ENCODE measurements around the gene UQCC5. TPM values are rescaled to one million over a fixed set of nuclear protein-coding genes. Genes with fewer than 3 reads are reported as not detected.

The UQCC5 gene
- polyA plus RNA-seq, 2 donors, result 20.9 to 37.7 TPM

DNA sequence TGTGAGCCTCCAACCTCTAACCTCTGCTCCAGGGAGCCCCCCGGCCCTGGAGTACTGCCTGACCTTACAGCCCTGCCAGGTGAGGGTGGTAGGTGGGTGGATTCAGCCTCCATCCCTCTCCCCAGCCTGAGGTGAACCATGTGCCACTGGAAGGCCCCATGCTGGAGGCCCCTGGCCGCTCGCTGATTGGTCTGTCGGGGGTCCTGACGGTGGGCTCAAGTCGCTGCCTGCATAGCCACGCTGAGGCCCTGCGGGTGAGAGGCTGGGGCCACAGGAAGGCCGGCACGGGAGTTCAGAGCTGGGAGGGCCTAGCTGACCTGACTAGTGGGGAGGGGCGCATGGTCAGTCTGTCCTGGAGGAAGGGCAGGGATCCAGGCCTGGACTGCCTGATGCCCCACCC is 21.8 kb upstream of the UQCC5 start:
- peaks cover 0 to 13% of the 10 kb centered on the region in 2 donors for H3K4me1 ChIP-seq (ENCODE audit: control insufficient read depth in 2 of 2, insufficient read depth in 2 of 2, low read length in 1 of 2)
- H3K27me3 ChIP-seq (ENCODE audit: control insufficient read depth in 1 of 2, insufficient read depth in 2 of 2, low read length in 2 of 2), result no peaks in the 10 kb centered on the region
- WGBS, 2 donors, result 85 to 87% methylated on average over 11 of the region's 11 CpGs
- no peaks in the 10 kb centered on the region for H3K36me3 ChIP-seq (ENCODE audit: control insufficient read depth in 2 of 2, insufficient read depth in 2 of 2, low read length in 1 of 2)
- no peaks in the 10 kb centered on the region for H3K9me3 ChIP-seq (ENCODE audit: control insufficient read depth in 2 of 2, insufficient read depth in 1 of 2, low read depth in 1 of 2, low read length in 1 of 2)
- no peak overlapping the region for H3K4me3 ChIP-seq (ENCODE audit: low read depth in 1 of 2, low read length in 2 of 2)
- no peak overlapping the region for H3K27ac ChIP-seq (ENCODE audit: low read depth in 2 of 2, low read length in 1 of 2)

DNA sequence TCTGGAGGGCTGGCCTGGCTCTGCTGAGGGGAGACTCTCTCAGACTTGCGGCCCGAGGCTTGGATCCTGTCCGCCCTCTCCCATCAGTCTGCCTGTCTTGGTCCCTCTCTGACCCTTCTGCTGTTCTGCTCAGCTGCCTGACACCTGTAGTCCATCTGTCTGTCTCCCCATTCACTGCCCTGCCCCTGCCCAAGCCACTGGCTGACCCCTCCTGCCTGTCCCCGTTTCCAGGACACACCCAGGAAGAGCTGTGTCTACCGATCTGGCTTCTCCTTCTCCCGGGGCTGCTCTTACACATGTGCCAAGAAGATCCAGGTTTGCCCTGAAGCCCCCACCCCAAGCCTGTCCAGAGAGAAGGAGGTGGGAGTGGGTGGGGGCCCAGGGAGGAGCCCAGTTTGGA is 21.2 kb upstream of the UQCC5 start:
- H3K36me3 ChIP-seq (ENCODE audit: control insufficient read depth in 2 of 2, insufficient read depth in 2 of 2, low read length in 1 of 2), result no peaks in the 10 kb centered on the region
- 55 to 62% methylated on average over 6 of the region's 6 CpGs for WGBS, 2 donors
- no peak overlapping the region for H3K4me3 ChIP-seq (ENCODE audit: low read depth in 1 of 2, low read length in 2 of 2)
- no peaks in the 10 kb centered on the region for H3K9me3 ChIP-seq (ENCODE audit: control insufficient read depth in 2 of 2, insufficient read depth in 1 of 2, low read depth in 1 of 2, low read length in 1 of 2)
- no peak overlapping the region for H3K27ac ChIP-seq (ENCODE audit: low read depth in 2 of 2, low read length in 1 of 2)
- no peaks in the 10 kb centered on the region for H3K27me3 ChIP-seq (ENCODE audit: control insufficient read depth in 1 of 2, insufficient read depth in 2 of 2, low read length in 2 of 2)
- peaks cover 0 to 13% of the 10 kb centered on the region in 2 donors for H3K4me1 ChIP-seq (ENCODE audit: control insufficient read depth in 2 of 2, insufficient read depth in 2 of 2, low read length in 1 of 2)

DNA sequence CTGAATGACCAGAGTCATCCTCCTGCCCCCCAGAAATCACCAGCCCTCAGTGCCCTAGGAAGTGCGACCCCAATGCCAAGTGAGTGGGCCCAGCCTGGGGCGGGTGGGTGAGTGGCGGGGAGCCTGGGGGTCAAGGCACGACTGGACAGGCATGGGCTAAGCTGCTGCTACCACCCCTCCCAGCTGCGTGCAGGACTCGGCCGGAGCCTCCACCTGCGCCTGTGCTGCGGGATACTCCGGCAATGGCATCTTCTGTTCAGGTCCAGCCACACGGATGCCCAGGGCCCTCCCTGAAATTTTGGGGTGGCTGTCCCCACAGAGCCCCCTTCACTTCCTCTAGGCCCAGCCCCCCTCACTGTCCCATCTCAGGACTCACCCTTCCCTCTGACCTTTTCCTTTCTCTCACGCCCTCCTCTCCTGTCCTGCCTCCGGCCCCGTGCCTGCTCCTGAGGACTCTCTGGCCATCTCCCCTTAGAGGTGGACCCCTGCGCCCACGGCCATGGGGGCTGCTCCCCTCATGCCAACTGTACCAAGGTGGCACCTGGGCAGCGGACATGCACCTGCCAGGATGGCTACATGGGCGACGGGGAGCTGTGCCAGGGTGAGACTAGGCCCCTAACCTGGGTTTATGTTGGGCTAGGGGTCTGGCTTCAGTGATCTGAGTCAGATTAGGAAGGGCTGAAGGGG is 19.8 kb upstream of the UQCC5 start:
- 93 to 94% methylated on average over 16 to 19 of the region's 19 CpGs for WGBS, 2 donors
- Histone ChIP-seq H3K27ac (ENCODE audit: low read depth in 2 of 2, low read length in 1 of 2) (no peak overlapping the region), H3K27me3 (ENCODE audit: control insufficient read depth in 1 of 2, insufficient read depth in 2 of 2, low read length in 2 of 2) (no peaks in the 10 kb centered on the region), H3K9me3 (ENCODE audit: control insufficient read depth in 2 of 2, insufficient read depth in 1 of 2, low read depth in 1 of 2, low read length in 1 of 2) (no peaks in the 10 kb centered on the region), H3K4me3 (ENCODE audit: low read depth in 1 of 2, low read length in 2 of 2) (no peak overlapping the region), H3K4me1 (ENCODE audit: control insufficient read depth in 2 of 2, insufficient read depth in 2 of 2, low read length in 1 of 2) (peaks cover 0 to 13% of the 10 kb centered on the region in 2 donors), H3K36me3 (ENCODE audit: control insufficient read depth in 2 of 2, insufficient read depth in 2 of 2, low read length in 1 of 2) (no peaks in the 10 kb centered on the region)

DNA sequence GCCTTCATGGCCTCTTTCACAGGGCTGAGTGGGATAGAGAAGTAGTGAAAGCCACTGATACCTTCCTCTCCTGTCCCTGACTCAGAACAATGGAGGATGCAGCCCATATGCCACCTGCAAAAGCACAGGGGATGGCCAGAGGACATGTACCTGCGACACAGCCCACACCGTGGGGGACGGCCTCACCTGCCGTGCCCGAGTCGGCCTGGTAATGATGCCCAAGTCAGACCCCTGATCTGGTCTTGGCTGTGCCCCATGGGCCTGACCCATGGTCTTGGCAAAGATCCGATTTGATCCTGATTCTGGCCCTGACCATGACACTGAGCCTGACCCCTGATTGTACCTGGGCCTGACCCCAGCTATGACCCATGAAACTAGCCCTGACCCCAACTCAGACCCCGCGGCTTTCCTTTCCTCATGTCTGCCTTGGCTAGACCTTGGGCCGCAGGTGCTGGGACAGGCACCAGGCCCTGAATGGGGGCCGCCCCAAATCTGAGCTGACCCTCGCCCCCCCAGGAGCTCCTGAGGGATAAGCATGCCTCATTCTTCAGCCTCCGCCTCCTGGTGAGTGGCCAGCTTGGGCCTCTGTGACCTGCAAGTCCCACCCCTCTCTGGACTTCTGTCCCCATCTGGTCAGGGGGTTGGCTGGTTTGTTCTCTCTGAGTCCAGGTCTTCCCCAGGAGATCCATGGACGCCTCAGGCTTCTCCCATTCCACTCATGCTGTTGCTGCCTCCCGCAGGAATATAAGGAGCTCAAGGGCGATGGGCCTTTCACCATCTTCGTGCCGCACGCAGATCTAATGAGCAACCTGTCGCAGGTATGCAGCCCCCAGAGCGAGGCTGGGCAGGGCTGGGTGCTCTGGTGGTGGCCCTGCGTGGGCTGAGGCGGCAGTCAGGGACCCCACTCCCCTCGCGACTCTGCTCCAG is 18.3 kb upstream of the UQCC5 start:
- 83 to 84% methylated on average over 25 of the region's 25 CpGs for WGBS, 2 donors
- Histone ChIP-seq H3K4me3 (ENCODE audit: low read depth in 1 of 2, low read length in 2 of 2) (peak overlapping the region in 1 of 2 donors; percentile 25), H3K27ac (ENCODE audit: low read depth in 2 of 2, low read length in 1 of 2) (no peak overlapping the region), H3K9me3 (ENCODE audit: control insufficient read depth in 2 of 2, insufficient read depth in 1 of 2, low read depth in 1 of 2, low read length in 1 of 2) (no peaks in the 10 kb centered on the region), H3K27me3 (ENCODE audit: control insufficient read depth in 1 of 2, insufficient read depth in 2 of 2, low read length in 2 of 2) (no peaks in the 10 kb centered on the region), H3K4me1 (ENCODE audit: control insufficient read depth in 2 of 2, insufficient read depth in 2 of 2, low read length in 1 of 2) (peaks cover 0 to 13% of the 10 kb centered on the region in 2 donors), H3K36me3 (ENCODE audit: control insufficient read depth in 2 of 2, insufficient read depth in 2 of 2, low read length in 1 of 2) (peaks cover 0 to 9% of the 10 kb centered on the region in 2 donors)

DNA sequence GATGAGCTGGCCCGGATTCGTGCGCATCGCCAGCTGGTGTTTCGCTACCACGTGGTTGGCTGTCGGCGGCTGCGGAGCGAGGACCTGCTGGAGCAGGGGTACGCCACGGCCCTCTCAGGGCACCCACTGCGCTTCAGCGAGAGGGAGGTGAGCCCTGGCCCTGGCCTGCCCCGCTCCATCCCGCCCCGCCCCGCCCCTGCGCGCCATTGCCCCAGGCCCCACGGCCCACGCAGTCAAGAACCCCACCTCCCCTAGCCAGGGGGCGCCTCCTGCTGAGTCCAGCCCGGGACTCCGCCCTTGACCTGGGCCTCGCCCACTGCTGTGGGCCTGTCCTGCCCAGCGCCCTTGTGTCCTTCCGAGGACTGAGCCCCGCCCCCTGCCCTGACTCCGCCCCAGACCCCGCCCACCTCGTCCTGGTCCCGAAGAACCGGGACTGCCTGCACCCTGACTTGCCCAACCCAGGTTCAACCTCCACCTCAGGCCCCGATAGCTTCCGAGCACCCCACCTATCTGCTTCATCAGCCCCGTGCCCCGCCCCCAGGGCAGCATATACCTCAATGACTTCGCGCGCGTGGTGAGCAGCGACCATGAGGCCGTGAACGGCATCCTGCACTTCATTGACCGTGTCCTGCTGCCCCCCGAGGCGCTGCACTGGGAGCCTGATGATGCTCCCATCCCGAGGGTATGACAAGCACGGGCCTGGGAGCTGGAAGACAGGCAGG is 17.5 kb upstream of the UQCC5 start:
- H3K27me3 ChIP-seq (ENCODE audit: control insufficient read depth in 1 of 2, insufficient read depth in 2 of 2, low read length in 2 of 2), result no peaks in the 10 kb centered on the region
- no peaks in the 10 kb centered on the region for H3K9me3 ChIP-seq (ENCODE audit: control insufficient read depth in 2 of 2, insufficient read depth in 1 of 2, low read depth in 1 of 2, low read length in 1 of 2)
- peaks cover 0 to 16% of the 10 kb centered on the region in 2 donors for H3K36me3 ChIP-seq (ENCODE audit: control insufficient read depth in 2 of 2, insufficient read depth in 2 of 2, low read length in 1 of 2)
- peak overlapping the region in 1 of 2 donors; percentile 25 for H3K4me3 ChIP-seq (ENCODE audit: low read depth in 1 of 2, low read length in 2 of 2)
- H3K27ac ChIP-seq (ENCODE audit: low read depth in 2 of 2, low read length in 1 of 2), result peak overlapping the region in 1 of 2 donors; percentile 4
- WGBS, 2 donors, result 40 to 45% methylated on average over 39 to 50 of the region's 50 CpGs
- peaks cover 0 to 17% of the 10 kb centered on the region in 2 donors for H3K4me1 ChIP-seq (ENCODE audit: control insufficient read depth in 2 of 2, insufficient read depth in 2 of 2, low read length in 1 of 2)

DNA sequence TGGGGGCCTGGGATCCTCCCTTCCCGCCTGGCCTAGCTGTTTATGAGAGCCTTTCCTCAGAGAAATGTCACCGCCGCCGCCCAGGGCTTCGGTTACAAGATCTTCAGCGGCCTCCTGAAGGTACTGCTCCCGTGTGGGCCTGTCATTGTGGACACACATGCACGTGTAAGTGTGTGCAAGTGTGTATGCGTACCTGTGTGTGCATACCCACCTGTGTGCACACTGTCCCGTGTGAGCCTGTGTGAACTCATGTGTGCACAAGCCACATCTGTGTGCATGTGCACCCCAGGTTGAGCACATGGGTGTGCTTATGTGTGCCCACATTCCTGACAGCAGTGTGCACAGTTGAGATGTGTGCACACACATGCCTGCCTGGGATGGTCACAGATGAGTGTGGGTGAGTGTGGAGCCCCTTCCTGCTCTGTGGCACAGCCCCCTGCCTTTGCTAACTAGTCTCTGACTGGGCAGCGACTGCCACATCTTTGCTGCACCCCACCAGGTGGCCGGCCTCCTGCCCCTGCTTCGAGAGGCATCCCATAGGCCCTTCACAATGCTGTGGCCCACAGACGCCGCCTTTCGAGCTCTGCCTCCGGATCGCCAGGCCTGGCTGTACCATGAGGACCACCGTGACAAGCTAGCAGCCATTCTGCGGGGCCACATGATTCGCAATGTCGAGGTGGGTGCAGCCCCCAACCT is 16.8 kb upstream of the UQCC5 start:
- H3K9me3 ChIP-seq (ENCODE audit: control insufficient read depth in 2 of 2, insufficient read depth in 1 of 2, low read depth in 1 of 2, low read length in 1 of 2), result no peaks in the 10 kb centered on the region
- H3K4me1 ChIP-seq (ENCODE audit: control insufficient read depth in 2 of 2, insufficient read depth in 2 of 2, low read length in 1 of 2), result peaks cover 2 to 23% of the 10 kb centered on the region in 2 donors
- no peaks in the 10 kb centered on the region for H3K27me3 ChIP-seq (ENCODE audit: control insufficient read depth in 1 of 2, insufficient read depth in 2 of 2, low read length in 2 of 2)
- H3K36me3 ChIP-seq (ENCODE audit: control insufficient read depth in 2 of 2, insufficient read depth in 2 of 2, low read length in 1 of 2), result peaks cover 0 to 23% of the 10 kb centered on the region in 2 donors
- peak overlapping the region in 1 of 2 donors; percentile 4 for H3K27ac ChIP-seq (ENCODE audit: low read depth in 2 of 2, low read length in 1 of 2)
- WGBS, 2 donors, result 87 to 88% methylated on average over 22 of the region's 22 CpGs
- H3K4me3 ChIP-seq (ENCODE audit: low read depth in 1 of 2, low read length in 2 of 2), result no peak overlapping the region

DNA sequence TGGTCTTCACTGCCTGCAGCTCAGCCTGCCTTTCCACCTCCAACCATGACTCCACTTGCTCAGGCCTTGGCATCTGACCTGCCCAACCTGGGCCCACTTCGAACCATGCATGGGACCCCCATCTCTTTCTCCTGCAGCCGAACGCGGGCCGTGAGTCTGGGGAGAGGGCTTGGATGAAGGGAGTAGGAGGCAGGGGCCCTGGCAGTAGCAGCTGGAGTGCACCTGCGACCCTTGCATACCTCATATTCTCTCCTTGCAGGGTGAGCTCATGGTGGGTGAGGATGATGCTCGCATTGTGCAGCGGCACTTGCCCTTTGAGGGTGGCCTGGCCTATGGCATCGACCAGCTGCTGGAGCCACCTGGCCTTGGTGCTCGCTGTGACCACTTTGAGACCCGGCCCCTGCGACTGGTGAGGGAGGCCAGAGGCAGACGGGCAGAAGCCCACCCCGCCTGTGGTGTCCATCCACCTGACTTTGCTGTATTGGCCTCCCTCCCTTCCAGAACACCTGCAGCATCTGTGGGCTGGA is 16.2 kb upstream of the UQCC5 start:
- no peaks in the 10 kb centered on the region for H3K27me3 ChIP-seq (ENCODE audit: control insufficient read depth in 1 of 2, insufficient read depth in 2 of 2, low read length in 2 of 2)
- 94 to 96% methylated on average over 14 of the region's 14 CpGs for WGBS, 2 donors
- H3K36me3 ChIP-seq (ENCODE audit: control insufficient read depth in 2 of 2, insufficient read depth in 2 of 2, low read length in 1 of 2), result peaks cover 0 to 23% of the 10 kb centered on the region in 2 donors
- H3K4me1 ChIP-seq (ENCODE audit: control insufficient read depth in 2 of 2, insufficient read depth in 2 of 2, low read length in 1 of 2), result peaks cover 5 to 28% of the 10 kb centered on the region in 2 donors
- H3K27ac ChIP-seq (ENCODE audit: low read depth in 2 of 2, low read length in 1 of 2), result no peak overlapping the region
- no peak overlapping the region for H3K4me3 ChIP-seq (ENCODE audit: low read depth in 1 of 2, low read length in 2 of 2)
- no peaks in the 10 kb centered on the region for H3K9me3 ChIP-seq (ENCODE audit: control insufficient read depth in 2 of 2, insufficient read depth in 1 of 2, low read depth in 1 of 2, low read length in 1 of 2)

DNA sequence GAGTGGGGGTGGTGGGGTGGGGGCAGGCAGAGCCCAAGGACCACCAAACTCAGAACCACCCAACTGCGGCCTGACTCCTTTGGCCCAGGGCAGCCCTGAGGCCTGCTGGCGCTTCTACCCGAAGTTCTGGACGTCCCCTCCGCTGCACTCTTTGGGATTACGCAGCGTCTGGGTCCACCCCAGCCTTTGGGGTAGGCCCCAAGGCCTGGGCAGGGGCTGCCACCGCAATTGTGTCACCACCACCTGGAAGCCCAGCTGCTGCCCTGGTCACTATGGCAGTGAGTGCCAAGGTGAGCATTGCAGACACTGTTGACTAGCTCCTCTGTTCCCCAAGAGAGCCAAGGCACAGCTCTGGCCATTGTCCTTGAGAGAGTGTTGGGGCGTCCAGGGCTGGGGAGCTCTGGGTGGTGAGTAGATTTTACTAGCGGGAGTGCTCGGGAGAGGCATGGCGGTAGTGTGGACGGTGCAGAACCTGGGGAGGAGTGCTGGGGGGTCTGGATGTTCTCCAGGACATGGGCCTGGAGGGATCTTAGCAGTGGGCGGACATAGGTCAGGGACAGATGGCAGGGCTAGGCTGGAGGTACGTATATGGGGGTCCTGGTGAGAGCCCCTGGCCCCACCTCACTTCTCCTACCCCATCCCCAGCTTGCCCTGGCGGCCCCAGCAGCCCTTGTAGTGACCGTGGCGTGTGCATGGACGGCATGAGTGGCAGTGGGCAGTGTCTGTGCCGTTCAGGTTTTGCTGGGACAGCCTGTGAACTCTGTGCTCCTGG is 15.5 kb upstream of the UQCC5 start:
- H3K27me3 ChIP-seq (ENCODE audit: control insufficient read depth in 1 of 2, insufficient read depth in 2 of 2, low read length in 2 of 2), result no peaks in the 10 kb centered on the region
- no peak overlapping the region for H3K27ac ChIP-seq (ENCODE audit: low read depth in 2 of 2, low read length in 1 of 2)
- no peaks in the 10 kb centered on the region for H3K9me3 ChIP-seq (ENCODE audit: control insufficient read depth in 2 of 2, insufficient read depth in 1 of 2, low read depth in 1 of 2, low read length in 1 of 2)
- no peak overlapping the region for H3K4me3 ChIP-seq (ENCODE audit: low read depth in 1 of 2, low read length in 2 of 2)
- H3K4me1 ChIP-seq (ENCODE audit: control insufficient read depth in 2 of 2, insufficient read depth in 2 of 2, low read length in 1 of 2), result peaks cover 9 to 32% of the 10 kb centered on the region in 2 donors
- 89 to 90% methylated on average over 20 of the region's 20 CpGs for WGBS, 2 donors
- H3K36me3 ChIP-seq (ENCODE audit: control insufficient read depth in 2 of 2, insufficient read depth in 2 of 2, low read length in 1 of 2), result peaks cover 0 to 23% of the 10 kb centered on the region in 2 donors
